Smooth muscle cell (in vitro differentiated cells): ENCODE data around the gene PGK1. TPM values are rescaled to one million over a fixed set of nuclear protein-coding genes. Genes with fewer than 3 reads are reported as not detected.

Experiments
- DNase-seq: peaks from one replicate; lab custom pipeline; 2025; ENCODE audit not compliant: unreplicated experiment; lab: John Stamatoyannopoulos, UW
- H2AFZ ChIP-seq: fragments of 200-600 bp; sonication (generic); 2 replicates; pipeline ENCODE4 v1.6.0; 2016; ENCODE audit warnings: antibody characterized with exemption, low read depth, mild to moderate bottlenecking
- H3F3A ChIP-seq: fragments of 200-600 bp; sonication (generic); 2 replicates; pipeline ENCODE4 v1.6.0; 2017; ENCODE audit warnings: antibody characterized with exemption, low read depth
- H3K27ac ChIP-seq: fragments of 200-600 bp; sonication (generic); 2 replicates; pipeline ENCODE4 v1.5.1; 2016; ENCODE audit warnings: low read depth, mild to moderate bottlenecking
- H3K27me3 ChIP-seq: fragments of 200-600 bp; sonication (generic); 2 replicates; pipeline ENCODE4 v1.6.1; 2016; ENCODE audit warnings: low read depth, mild to moderate bottlenecking
- H3K36me3 ChIP-seq: fragments of 200-600 bp; sonication (generic); 2 replicates; pipeline ENCODE4 v1.5.1; 2016; ENCODE audit warnings: low read depth
- H3K4me1 ChIP-seq: fragments of 200-600 bp; sonication (generic); 2 replicates; pipeline ENCODE4 v1.5.1; 2016; ENCODE audit warnings: low read depth
- H3K4me2 ChIP-seq: fragments of 200-600 bp; sonication (generic); 2 replicates; pipeline ENCODE4 v1.6.0; 2016; ENCODE audit warnings: mild to moderate bottlenecking
- H3K4me3 ChIP-seq: fragments of 200-600 bp; sonication (generic); 2 replicates; pipeline ENCODE4 v1.5.1; 2016; ENCODE audit warnings: mild to moderate bottlenecking
- H3K79me2 ChIP-seq: fragments of 200-600 bp; sonication (generic); 2 replicates; pipeline ENCODE4 v1.6.0; 2016; ENCODE audit warnings: low read depth, mild to moderate bottlenecking
- H3K9ac ChIP-seq: fragments of 200-600 bp; sonication (generic); 2 replicates; pipeline ENCODE4 v1.6.0; 2016; ENCODE audit warnings: low read depth
- H3K9me3 ChIP-seq: fragments of 200-600 bp; sonication (generic); replicated peaks from 2 replicates; pipeline ENCODE4 v1.5.1; 2016; ENCODE audit warnings: low read depth
- H4K20me1 ChIP-seq: fragments of 200-600 bp; sonication (generic); 2 replicates; pipeline ENCODE4 v1.6.0; 2016; ENCODE audit warnings: low read depth
- WGBS: methylation state at CpG from one replicate; pipeline ENCODE4 v1.1.7; 2016; ENCODE audit warnings: low lambda C conversion rate; 5-methylcytosine and 5-hydroxymethylcytosine counted together
- polyA plus RNA-seq: library from polyadenylated mRNA; unstranded; fragments of >200 nt; fragmentation: Nextera tagmentation; extraction: Ambion mirVana; gene quantifications from 2 replicates; pipeline ENCODE4 v1.2.1, GENCODE V29; 2016
- total RNA-seq: library from RNA; depleted of rRNA; stranded (reverse); fragments of >200 nt; gene quantifications from 2 replicates; pipeline ENCODE4 v1.2.3, GENCODE V29; 2014
- TF ChIP-seq, protein P1 (sequence below): fragments of 200-600 bp; sonication (generic); IDR thresholded peaks from 2 replicates; pipeline ENCODE4 v1.5.1; 2017; ENCODE audit warnings: borderline replicate concordance, mild to moderate bottlenecking, antibody characterized with exemption; ENCODE audit not compliant: insufficient read depth, poor library complexity, severe bottlenecking

PGK1 gene
- total and polyA plus RNA-seq, 2 experiments from 2014 or later, result 460 to 807 TPM

DNA sequence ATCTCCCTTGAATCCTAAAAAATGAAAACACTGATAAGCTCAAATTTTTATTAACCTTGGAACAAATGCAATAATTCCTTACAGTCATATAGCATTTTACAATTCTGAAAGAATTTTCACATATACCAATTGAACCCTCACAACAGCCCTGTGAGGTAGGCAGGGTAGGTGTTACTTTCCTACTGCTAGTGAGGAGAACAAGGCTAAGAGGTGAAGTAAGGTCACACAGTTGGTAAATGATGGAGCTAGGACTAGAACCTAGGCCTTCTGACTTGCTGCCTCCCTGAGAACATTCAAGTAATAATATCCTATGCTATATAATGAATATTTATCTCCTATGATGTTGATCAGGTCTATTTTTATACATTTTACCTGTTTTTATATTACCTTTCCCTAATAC, 25.7 kb downstream of the PGK1 start:
- TF ChIP-seq, protein P1, sequence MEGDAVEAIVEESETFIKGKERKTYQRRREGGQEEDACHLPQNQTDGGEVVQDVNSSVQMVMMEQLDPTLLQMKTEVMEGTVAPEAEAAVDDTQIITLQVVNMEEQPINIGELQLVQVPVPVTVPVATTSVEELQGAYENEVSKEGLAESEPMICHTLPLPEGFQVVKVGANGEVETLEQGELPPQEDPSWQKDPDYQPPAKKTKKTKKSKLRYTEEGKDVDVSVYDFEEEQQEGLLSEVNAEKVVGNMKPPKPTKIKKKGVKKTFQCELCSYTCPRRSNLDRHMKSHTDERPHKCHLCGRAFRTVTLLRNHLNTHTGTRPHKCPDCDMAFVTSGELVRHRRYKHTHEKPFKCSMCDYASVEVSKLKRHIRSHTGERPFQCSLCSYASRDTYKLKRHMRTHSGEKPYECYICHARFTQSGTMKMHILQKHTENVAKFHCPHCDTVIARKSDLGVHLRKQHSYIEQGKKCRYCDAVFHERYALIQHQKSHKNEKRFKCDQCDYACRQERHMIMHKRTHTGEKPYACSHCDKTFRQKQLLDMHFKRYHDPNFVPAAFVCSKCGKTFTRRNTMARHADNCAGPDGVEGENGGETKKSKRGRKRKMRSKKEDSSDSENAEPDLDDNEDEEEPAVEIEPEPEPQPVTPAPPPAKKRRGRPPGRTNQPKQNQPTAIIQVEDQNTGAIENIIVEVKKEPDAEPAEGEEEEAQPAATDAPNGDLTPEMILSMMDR, result no peak
- H3K4me1 ChIP-seq, result no peaks in the 10 kb centered on the region
- peaks cover 19% of the 10 kb centered on the region for H3F3A ChIP-seq
- H3K9ac ChIP-seq, result no peak overlapping the region
- H3K27me3 ChIP-seq, result no peaks in the 10 kb centered on the region
- no peak overlapping the region for H3K4me3 ChIP-seq
- H3K79me2 ChIP-seq, result no peaks in the 10 kb centered on the region
- DNase-seq, result no peak
- H2AFZ ChIP-seq, result no peak overlapping the region
- H3K9me3 ChIP-seq, result no peaks in the 10 kb centered on the region
- H3K4me2 ChIP-seq, result no peak overlapping the region
- peaks cover 5% of the 10 kb centered on the region for H3K36me3 ChIP-seq
- H4K20me1 ChIP-seq, result peaks cover 66% of the 10 kb centered on the region
- peak overlapping the region; percentile 28 for H3K27ac ChIP-seq

DNA sequence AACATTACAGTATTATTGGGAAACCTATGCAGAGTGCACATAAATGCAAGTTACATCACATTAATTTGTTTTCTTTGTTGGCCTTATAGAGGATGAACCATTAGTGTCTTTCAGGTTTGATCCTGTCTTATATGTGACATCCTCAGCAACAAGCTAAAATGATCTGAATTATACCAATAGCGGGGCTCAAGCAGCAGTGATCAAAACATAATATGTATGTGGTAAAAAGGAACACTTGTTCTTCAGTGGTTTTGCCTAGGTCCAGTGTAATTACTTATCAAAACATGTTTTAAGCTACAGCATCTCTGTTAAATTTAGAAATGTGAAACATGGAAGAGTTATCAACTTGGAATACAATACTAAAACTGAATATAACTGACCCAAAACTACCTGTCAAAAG, 26.3 kb downstream of the PGK1 start:
- no peak for DNase-seq
- H3K36me3 ChIP-seq, result peaks cover 5% of the 10 kb centered on the region
- H3K27ac ChIP-seq, result peak overlapping the region; percentile 38
- no peak overlapping the region for H2AFZ ChIP-seq
- no peak overlapping the region for H3K4me3 ChIP-seq
- H3F3A ChIP-seq, result peaks cover 19% of the 10 kb centered on the region
- WGBS, result 61% methylated on average over 1 of the region's 1 CpG
- H3K4me2 ChIP-seq, result no peak overlapping the region
- peaks cover 59% of the 10 kb centered on the region for H4K20me1 ChIP-seq
- no peaks in the 10 kb centered on the region for H3K9me3 ChIP-seq
- H3K9ac ChIP-seq, result no peak overlapping the region
- TF ChIP-seq, protein P1, result no peak
- no peaks in the 10 kb centered on the region for H3K27me3 ChIP-seq
- H3K4me1 ChIP-seq, result no peaks in the 10 kb centered on the region
- H3K79me2 ChIP-seq, result no peaks in the 10 kb centered on the region

DNA sequence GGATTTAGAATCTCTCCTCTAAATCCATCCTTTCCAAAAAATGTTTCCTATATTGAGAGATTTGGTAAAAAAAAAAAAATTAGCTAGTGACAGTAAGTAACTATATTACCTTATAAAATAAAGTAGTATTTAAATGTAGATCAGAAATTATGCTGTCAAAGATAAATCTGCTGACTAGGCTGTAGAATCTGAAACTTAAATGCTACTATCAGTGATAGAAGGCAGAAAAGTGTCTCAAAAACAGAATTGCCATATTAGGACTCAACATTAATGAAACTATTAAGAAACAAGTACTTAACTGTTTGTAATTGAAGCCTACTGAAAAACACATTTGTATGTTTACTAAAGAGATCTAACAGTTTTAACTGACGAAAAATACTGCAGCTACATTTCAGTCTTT, 27.1 kb downstream of the PGK1 start:
- WGBS, result 60% methylated on average over 1 of the region's 1 CpG
- H3F3A ChIP-seq, result peaks cover 19% of the 10 kb centered on the region
- H3K27me3 ChIP-seq, result no peaks in the 10 kb centered on the region
- H3K27ac ChIP-seq, result peak overlapping the region; percentile 38
- no peak overlapping the region for H3K9ac ChIP-seq
- TF ChIP-seq, protein P1, result no peak
- H3K4me1 ChIP-seq, result no peaks in the 10 kb centered on the region
- H3K36me3 ChIP-seq, result peaks cover 5% of the 10 kb centered on the region
- DNase-seq, result no peak
- H3K79me2 ChIP-seq, result no peaks in the 10 kb centered on the region
- H3K4me2 ChIP-seq, result no peak overlapping the region
- H4K20me1 ChIP-seq, result peaks cover 52% of the 10 kb centered on the region
- H3K4me3 ChIP-seq, result no peak overlapping the region
- no peak overlapping the region for H2AFZ ChIP-seq
- H3K9me3 ChIP-seq, result no peaks in the 10 kb centered on the region

DNA sequence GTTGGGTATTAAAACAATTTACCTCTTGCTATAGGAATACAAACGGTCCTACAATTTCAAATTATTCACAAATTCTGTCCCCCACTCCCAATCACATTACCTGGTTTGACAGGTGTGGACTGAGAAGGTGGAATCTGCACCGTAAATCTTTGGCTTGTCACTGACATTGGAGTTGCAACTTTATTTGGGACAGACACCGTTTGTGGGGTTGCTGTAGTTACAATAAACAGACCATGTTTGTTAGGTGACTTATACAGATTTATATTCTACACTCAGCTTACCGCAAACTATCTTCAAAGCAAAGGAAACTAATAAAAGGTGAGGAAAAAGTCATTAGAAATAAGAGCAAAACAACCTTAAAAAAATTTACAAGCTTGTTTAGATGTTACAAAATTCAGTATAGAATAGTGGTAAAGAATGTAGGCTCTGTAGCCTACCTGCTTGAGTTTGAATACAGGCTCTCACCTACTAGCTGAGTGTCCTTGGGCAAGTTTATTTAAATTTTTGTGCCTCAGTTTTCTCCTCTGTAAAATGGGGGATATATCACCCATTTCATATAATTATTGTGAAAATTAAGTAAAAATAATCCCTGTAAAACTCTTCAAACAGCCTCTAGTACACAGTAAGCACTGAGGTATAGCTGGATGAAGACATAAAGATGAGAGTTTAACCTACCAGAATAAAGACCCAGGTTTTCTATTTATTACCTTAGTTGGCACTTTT, 29.4 kb downstream of the PGK1 start:
- Histone ChIP-seq H3K79me2 (no peaks in the 10 kb centered on the region), H4K20me1 (peaks cover 29% of the 10 kb centered on the region), H3K27ac (no peak overlapping the region), H3K9me3 (no peaks in the 10 kb centered on the region), H3K27me3 (no peaks in the 10 kb centered on the region), H3K4me2 (no peak overlapping the region), H3K36me3 (no peaks in the 10 kb centered on the region), H3K4me1 (no peaks in the 10 kb centered on the region), H3K9ac (no peak overlapping the region), H3K4me3 (no peak overlapping the region), H3F3A (peaks cover 10% of the 10 kb centered on the region), H2AFZ (no peak overlapping the region)
- no peak for DNase-seq
- TF ChIP-seq, protein P1, result no peak
- WGBS, result 65% methylated on average over 4 of the region's 4 CpGs
